Endothelial cell (in vitro differentiated cells): ENCODE data around the gene ASAH2B. TPM values are rescaled to one million over a fixed set of nuclear protein-coding genes. Genes with fewer than 3 reads are reported as not detected.

Experiments
- DNase-seq: peaks from one replicate; pipeline ENCODE4 v3.0.0; 2021; ENCODE audit warnings: low spot score
- H3K27ac Mint-ChIP-seq: one replicate; pipeline ENCODE4 v1.8.0; 2021; ENCODE audit warnings: mixed read lengths, inconsistent platforms; ENCODE audit not compliant: unreplicated experiment
- H3K27me3 Mint-ChIP-seq: one replicate; pipeline ENCODE4 v1.8.0; 2021; ENCODE audit warnings: mild to moderate bottlenecking, moderate library complexity, mixed read lengths, inconsistent platforms; ENCODE audit not compliant: unreplicated experiment
- H3K36me3 Mint-ChIP-seq: one replicate; pipeline ENCODE4 v1.8.0; 2021; ENCODE audit warnings: mild to moderate bottlenecking, low read depth, mixed read lengths, inconsistent platforms; ENCODE audit not compliant: unreplicated experiment
- H3K4me1 Mint-ChIP-seq: one replicate; pipeline ENCODE4 v1.8.0; 2021; ENCODE audit warnings: mild to moderate bottlenecking, mixed read lengths, inconsistent platforms; ENCODE audit not compliant: unreplicated experiment
- H3K4me3 Mint-ChIP-seq: one replicate; pipeline ENCODE4 v1.8.0; 2021; ENCODE audit warnings: mild to moderate bottlenecking, mixed read lengths, inconsistent platforms; ENCODE audit not compliant: unreplicated experiment
- H3K9me3 Mint-ChIP-seq: one replicate; pipeline ENCODE4 v1.8.0; 2021; ENCODE audit warnings: mixed read lengths, inconsistent platforms; ENCODE audit not compliant: unreplicated experiment
- total RNA-seq: library from RNA; stranded (reverse); fragmentation: NEBNext Ultra II Directional; extraction: Animal tissue kit (Norgen Biotek cat#: 25700); gene quantifications from one replicate; pipeline ENCODE4 v1.2.1, GENCODE V29; 2021; ENCODE audit not compliant: unreplicated experiment
- TF ChIP-seq, protein P1 (sequence below): fragments of 200-600 bp; sonication (generic); IDR thresholded peaks from one replicate; pipeline ENCODE4 v1.5.0; 2021; ENCODE audit warnings: antibody characterized with exemption; ENCODE audit not compliant: unreplicated experiment

The ASAH2B gene
- total RNA-seq, 1 donor from 2014 or later: 5.7 TPM

DNA sequence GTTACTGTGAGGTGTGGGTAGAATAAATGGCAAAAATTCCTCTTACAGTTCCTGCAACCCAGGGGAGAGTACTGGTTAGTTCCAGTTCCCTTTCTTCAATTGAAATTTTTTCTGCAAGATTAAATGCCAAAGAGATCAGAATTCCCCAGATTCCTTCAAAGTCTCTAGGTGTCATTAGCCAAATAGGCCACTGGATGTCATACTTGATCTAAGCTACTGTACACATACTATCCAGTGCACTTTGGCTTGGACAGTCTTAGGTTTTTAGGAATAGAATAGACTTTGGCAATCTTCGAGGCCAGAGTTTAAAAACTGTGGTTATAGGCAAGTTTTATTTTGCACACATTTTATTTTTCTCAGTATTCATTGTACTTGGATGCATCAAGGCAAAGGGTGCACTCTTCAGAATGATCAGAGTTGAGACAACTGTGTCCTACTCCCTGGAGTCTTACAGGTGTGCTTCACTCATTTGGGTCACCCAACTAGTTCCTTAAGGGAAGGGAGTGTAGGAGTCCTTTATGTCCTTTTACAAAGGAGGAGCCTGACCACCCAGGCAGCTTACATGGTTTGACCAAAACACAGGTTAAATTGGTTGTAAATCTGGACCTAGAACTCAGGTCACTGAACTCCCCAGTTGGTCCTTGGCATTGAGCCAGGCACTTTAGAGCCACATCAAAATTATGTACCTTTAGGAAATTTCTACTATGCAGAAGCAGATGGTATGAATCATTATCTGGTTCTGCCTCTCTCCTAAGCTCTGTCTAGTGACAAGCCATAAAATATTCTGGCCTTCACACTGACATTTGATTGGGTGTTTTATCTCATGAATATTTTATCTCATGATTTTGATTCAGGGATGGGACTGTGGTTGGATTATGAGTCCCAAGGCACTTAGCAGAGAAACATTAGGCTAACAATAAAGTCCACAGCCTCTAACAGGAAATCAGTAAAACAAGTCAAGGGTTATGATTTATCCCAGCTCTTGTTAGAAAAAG, 49.5 kb downstream of the ASAH2B start:
- TF ChIP-seq, protein P1, sequence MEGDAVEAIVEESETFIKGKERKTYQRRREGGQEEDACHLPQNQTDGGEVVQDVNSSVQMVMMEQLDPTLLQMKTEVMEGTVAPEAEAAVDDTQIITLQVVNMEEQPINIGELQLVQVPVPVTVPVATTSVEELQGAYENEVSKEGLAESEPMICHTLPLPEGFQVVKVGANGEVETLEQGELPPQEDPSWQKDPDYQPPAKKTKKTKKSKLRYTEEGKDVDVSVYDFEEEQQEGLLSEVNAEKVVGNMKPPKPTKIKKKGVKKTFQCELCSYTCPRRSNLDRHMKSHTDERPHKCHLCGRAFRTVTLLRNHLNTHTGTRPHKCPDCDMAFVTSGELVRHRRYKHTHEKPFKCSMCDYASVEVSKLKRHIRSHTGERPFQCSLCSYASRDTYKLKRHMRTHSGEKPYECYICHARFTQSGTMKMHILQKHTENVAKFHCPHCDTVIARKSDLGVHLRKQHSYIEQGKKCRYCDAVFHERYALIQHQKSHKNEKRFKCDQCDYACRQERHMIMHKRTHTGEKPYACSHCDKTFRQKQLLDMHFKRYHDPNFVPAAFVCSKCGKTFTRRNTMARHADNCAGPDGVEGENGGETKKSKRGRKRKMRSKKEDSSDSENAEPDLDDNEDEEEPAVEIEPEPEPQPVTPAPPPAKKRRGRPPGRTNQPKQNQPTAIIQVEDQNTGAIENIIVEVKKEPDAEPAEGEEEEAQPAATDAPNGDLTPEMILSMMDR: peak; percentile 42
- Mint-ChIP-seq H3K4me1 (no peaks in the 10 kb centered on the region), H3K27me3 (peaks cover 2% of the 10 kb centered on the region), H3K4me3 (no peak overlapping the region), H3K36me3 (no peaks in the 10 kb centered on the region), H3K27ac (no peak overlapping the region), H3K9me3 (no peaks in the 10 kb centered on the region)
- DNase-seq: no peak

DNA sequence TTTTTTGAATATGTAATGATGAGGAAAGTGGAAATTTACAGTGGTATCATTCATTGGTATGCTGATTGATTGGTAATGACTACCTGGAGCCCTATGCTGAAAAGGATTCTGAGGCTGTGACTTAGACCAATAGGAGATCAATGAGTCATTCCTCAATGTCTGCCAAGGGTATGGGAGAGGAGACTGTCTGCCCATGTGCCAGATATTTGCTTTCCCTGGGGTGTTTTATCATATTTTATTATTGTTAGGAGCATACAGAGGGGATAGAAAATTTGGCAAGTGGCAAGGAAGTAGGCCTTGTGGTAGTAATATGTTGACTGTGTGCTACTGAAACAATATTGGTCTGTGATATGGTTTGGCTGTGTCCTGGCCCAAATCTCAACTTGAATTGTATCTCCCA, 54.8 kb downstream of the ASAH2B start:
- Mint-ChIP-seq H3K27ac (no peak overlapping the region), H3K4me1 (no peaks in the 10 kb centered on the region), H3K36me3 (no peaks in the 10 kb centered on the region), H3K27me3 (peaks cover 1% of the 10 kb centered on the region), H3K9me3 (no peaks in the 10 kb centered on the region), H3K4me3 (no peak overlapping the region)
- DNase-seq: no peak
- TF ChIP-seq, protein P1: no peak

DNA sequence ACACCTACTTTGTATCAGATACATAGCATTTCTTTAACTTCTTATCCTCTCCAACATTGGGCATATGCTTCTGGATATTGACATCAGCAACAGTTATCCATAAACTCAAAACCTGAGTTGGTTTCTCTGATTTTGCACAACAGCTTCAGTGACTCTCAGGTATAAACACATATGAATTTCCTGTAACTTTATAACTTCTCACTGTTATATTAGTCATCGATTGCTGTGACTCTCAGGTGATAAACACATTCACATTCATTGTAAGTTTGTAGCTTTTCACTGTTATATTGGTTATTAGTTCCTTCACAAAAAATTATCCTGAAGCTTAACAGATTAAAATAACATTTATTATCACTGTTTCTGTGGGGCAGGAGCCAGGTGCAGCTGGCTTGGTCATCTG, 57.0 kb downstream of the ASAH2B start:
- no peaks in the 10 kb centered on the region for H3K36me3 Mint-ChIP-seq
- no peaks in the 10 kb centered on the region for H3K4me1 Mint-ChIP-seq
- TF ChIP-seq, protein P1: no peak
- DNase-seq: no peak
- no peak overlapping the region for H3K27ac Mint-ChIP-seq
- H3K9me3 Mint-ChIP-seq: no peaks in the 10 kb centered on the region
- H3K4me3 Mint-ChIP-seq: no peak overlapping the region
- peaks cover 1% of the 10 kb centered on the region for H3K27me3 Mint-ChIP-seq

DNA sequence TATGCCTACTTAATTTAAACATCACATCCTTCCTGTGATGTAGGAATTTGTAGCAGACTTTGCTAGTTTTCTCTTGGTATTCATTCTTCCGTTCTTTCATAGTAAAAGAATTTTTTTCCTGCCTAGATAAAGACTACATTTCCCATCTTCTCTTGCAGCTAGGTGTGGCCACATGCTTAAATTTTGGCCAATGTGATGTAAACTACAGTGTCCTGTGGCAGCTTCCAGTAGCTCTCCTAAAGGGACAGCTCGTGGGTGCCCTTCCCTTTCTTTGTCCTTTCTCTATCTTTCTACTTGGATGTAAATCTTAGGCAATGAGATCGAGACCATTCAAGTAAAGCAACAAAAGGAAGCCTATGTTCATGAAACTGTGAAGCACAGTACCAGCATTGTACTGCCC, 58.6 kb downstream of the ASAH2B start:
- DNase-seq: no peak
- H3K27ac Mint-ChIP-seq: no peak overlapping the region
- no peak overlapping the region for H3K4me3 Mint-ChIP-seq
- no peaks in the 10 kb centered on the region for H3K36me3 Mint-ChIP-seq
- TF ChIP-seq, protein P1: no peak
- peaks cover 1% of the 10 kb centered on the region for H3K27me3 Mint-ChIP-seq
- no peaks in the 10 kb centered on the region for H3K9me3 Mint-ChIP-seq
- H3K4me1 Mint-ChIP-seq: no peaks in the 10 kb centered on the region

DNA sequence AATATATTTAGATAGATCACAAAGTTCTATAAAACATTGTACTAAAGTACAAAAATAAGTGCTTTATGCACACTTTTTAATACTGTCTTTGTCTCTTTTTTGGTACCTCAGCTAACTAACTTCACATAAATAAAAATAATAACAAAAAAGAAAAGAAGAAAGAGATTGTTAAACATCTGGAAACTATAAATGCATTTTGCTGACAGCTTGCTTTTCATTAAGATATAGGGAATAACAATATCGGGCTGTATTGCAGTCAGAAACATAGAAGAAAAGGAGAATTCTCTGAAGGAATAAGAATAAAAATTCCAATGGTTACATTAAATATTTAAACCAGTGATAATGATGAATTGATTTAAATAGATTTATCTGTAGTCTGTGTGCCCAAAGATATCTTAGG, 59.9 kb downstream of the ASAH2B start:
- Mint-ChIP-seq H3K4me1 (no peaks in the 10 kb centered on the region), H3K4me3 (no peak overlapping the region), H3K27me3 (peaks cover 1% of the 10 kb centered on the region), H3K27ac (no peak overlapping the region), H3K36me3 (no peaks in the 10 kb centered on the region), H3K9me3 (no peaks in the 10 kb centered on the region)
- DNase-seq: no peak
- TF ChIP-seq, protein P1: no peak
